ENCODE data around the gene CFAP119. TPM values are rescaled to one million over a fixed set of nuclear protein-coding genes. Genes with fewer than 3 reads are reported as not detected.
"Not testable (repeated sequence)": the region's sequence is repeated elsewhere in the genome, so short reads cannot be mapped to it uniquely, and the experiment has no call there.

CFAP119 gene
- 10 to 100 TPM in 2 of 4 donors, 1 to 10 TPM in 2; 7.8 to 12.1 (median 10.2) TPM for polyA plus RNA-seq (ENCODE audit: insufficient read length in 4 of 4)

GRCh38 chr16:30761928-30762902, at the start of gene CFAP119, which contains the start of gene RNF40:
TSS of gene CFAP119 (minus strand) at chr16:30762062. CDS start at chr16:30761748, 314 bp downstream.
TSS of gene RNF40 (plus strand) at chr16:30762322. CDS start at chr16:30762546, 224 bp downstream.
- DNase-seq (ENCODE audit: low read depth in 4 of 4, low spot score in 2 of 4), result peak; percentile 86 to 99 (median 96)

- not testable (repeated sequence) for DNase-seq (ENCODE audit: low read depth in 4 of 4, low spot score in 2 of 4)
These were observed 47.8 kb upstream of the CFAP119 start for GRCh38 chr16:30809675-30810074.

GRCh38 chr16:30808890-30809426, 47.1 kb upstream of the CFAP119 start:
- not testable (repeated sequence) for DNase-seq (ENCODE audit: low read depth in 4 of 4, low spot score in 2 of 4)

- DNase-seq (ENCODE audit: low read depth in 4 of 4, low spot score in 2 of 4), result no peak
These were observed 46.3 kb upstream of the CFAP119 start for GRCh38 chr16:30808146-30808545.

- DNase-seq (ENCODE audit: low read depth in 4 of 4, low spot score in 2 of 4), result peak; percentile 72 to 83 (median 77)
These were observed 43.7 kb upstream of the CFAP119 start for GRCh38 chr16:30805370-30806169.

GRCh38 chr16:30805056-30805369, 43.2 kb upstream of the CFAP119 start:
- DNase-seq (ENCODE audit: low read depth in 4 of 4, low spot score in 2 of 4), result no peak

- no peak for DNase-seq (ENCODE audit: low read depth in 4 of 4, low spot score in 2 of 4)
These were observed 41.1 kb upstream of the CFAP119 start for GRCh38 chr16:30802936-30803335.

GRCh38 chr16:30797670-30798309, 35.9 kb upstream of the CFAP119 start:
- DNase-seq (ENCODE audit: low read depth in 4 of 4, low spot score in 2 of 4), result no peak

- DNase-seq (ENCODE audit: low read depth in 4 of 4, low spot score in 2 of 4), result no peak
These were observed 32.8 kb upstream of the CFAP119 start for GRCh38 chr16:30794634-30795033.

GRCh38 chr16:30793508-30794069, 31.7 kb upstream of the CFAP119 start:
- DNase-seq (ENCODE audit: low read depth in 4 of 4, low spot score in 2 of 4), result no peak

GRCh38 chr16:30787613-30788378, 25.9 kb upstream of the CFAP119 start:
- no peak for DNase-seq (ENCODE audit: low read depth in 4 of 4, low spot score in 2 of 4)

GRCh38 chr16:30786936-30787612, 25.2 kb upstream of the CFAP119 start, which contains the start of gene ZNF629:
TSS of gene ZNF629 (minus strand) at chr16:30787205. CDS start at chr16:30784482, 2,723 bp downstream.
- peak in 2 of 4 donors; percentile 78 to 82 for DNase-seq (ENCODE audit: low read depth in 4 of 4, low spot score in 2 of 4)

GRCh38 chr16:30786115-30786935, 24.5 kb upstream of the CFAP119 start:
- DNase-seq (ENCODE audit: low read depth in 4 of 4, low spot score in 2 of 4), result no peak

GRCh38 chr16:30785126-30786106, 23.6 kb upstream of the CFAP119 start:
- DNase-seq (ENCODE audit: low read depth in 4 of 4, low spot score in 2 of 4), result no peak

GRCh38 chr16:30784215-30784614, 22.4 kb upstream of the CFAP119 start:
- no peak for DNase-seq (ENCODE audit: low read depth in 4 of 4, low spot score in 2 of 4)

- no peak for DNase-seq (ENCODE audit: low read depth in 4 of 4, low spot score in 2 of 4)
These were observed 21.6 kb upstream of the CFAP119 start for GRCh38 chr16:30783280-30784109.

Measured in left renal cortex interstitium (tissue), 4 donors.